Stimulated activated CD4-positive, alpha-beta T cell treated with anti-CD3 and anti-CD28 coated beads, Interleukin-4, amount 100 ng/mL, for 48 hours (primary cell): Measurements from ENCODE around the gene FAM118A.
"Not testable (repeated sequence)": the region's sequence is repeated elsewhere in the genome, so short reads cannot be mapped to it uniquely, and the experiment has no call there.

ENCODE experiments used
- DNase-seq, 2 donors: peaks; one replicate each; pipeline ENCODE4 v3.0.0-alpha.2; 2020; ENCODE audit warnings: low read depth in 2 of 2

FAM118A gene

DNA sequence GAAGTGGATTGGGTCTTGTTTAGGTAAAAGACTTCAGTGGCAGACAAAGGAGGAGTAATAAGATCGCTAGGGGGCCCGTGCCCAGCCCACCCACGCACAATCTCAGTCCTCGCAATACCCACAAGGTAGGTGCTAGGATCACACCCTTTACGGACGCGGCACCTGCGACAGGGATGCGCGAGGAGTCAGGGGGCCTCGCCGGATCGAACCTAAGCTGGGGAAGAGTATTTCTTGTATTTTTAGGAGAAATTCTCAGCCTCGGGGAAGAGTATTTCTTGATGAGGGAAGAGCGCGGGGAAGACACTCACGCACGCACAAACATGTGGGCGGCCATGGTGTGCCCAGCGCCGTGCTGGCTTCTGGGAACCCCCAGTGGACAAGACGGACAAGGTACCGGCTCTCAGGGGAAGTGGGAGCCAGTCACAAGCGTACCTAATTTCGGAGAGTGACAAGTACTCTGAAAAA, 745 bp upstream of the FAM118A start:
- DNase-seq: no peak

GRCh38 chr22:45310331-45310976, 720 bp downstream of the FAM118A start:
- no peak for DNase-seq

DNA sequence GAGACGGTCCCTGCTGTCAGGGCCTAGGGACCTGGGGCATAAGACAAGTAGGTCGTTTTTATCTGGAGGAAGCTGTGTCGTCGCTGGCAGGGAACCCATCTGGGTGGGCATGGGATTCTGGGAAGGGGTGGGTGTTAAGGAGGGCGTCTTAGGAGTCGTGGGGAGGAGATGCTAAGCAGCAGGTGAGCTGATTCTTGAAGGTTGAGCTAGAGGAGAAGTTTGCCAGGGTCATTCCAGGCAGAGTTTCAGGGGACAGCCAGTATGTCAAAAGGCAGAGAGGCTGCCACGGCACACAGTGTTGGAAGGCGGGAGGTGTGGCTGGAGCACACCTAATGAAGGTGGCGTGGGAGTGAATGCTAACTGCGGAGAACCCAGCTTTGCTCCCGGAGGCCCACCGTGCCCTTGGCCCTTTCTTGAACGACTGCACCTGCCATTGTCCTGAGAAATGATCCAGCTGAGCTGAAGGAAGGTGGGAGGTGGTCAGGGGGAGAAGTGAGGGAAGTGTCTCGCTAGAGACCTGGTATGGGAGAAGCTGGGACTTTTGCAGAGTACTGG, 1.3 kb downstream of the FAM118A start:
- no peak for DNase-seq

- no peak for DNase-seq
These were observed 2.7 kb downstream of the FAM118A start for GRCh38 chr22:45312415-45312814.

- DNase-seq: no peak
These were observed 3.1 kb downstream of the FAM118A start for GRCh38 chr22:45312856-45313255.

- DNase-seq: no peak
These were observed 4.5 kb downstream of the FAM118A start for GRCh38 chr22:45314054-45314721.

DNA sequence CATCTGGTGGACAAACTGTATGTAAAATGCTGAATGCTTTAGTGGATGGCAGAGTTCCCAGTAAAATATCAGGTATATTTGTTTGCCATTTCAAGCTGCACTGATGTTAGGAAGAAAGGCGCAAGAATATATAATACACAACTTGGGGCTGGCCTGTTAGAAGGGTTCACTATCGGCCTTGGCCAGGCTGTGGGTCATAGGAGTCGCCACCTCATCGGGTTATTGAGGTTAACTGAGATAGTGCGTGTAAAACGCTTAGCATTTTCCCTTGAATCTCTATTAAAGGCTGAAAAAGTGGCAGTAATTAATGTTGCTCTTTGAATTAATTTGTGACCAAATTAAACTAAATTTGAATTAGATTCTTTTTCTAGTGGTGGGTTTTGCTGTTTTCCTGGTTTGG, 5.1 kb downstream of the FAM118A start:
- no peak for DNase-seq

- DNase-seq: no peak
These were observed 7.2 kb downstream of the FAM118A start for GRCh38 chr22:45316796-45317526.

DNA sequence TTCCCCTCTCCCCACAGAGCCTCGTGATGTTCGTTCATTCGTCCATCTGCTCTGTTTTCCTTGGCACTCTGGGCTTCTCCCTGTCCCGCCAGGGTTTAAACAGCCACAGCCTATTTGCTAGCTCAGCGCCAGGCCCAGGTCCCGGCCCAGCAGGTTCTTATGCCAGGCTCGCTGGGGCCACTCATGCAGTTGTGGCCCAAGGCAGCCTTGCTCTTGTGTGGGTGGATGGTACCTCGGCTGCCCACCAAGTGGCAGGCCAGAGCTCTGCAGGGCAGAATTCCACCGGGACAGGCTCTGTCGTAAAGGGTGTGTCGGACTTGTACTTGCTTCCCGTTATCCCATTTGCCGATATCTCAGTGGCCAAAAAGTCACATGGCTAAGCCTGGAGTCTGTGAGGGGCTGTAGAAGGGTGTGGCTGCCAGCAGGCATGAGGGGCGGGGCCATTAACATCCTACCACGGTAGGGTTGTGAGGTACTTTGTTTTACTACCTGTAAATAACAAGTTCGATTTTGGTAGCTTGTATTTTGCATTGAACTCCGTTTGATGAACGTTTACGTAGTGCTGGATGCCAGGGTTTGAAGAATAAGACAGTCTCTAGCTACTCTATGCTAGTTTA, 7.9 kb downstream of the FAM118A start:
- DNase-seq: no peak

DNA sequence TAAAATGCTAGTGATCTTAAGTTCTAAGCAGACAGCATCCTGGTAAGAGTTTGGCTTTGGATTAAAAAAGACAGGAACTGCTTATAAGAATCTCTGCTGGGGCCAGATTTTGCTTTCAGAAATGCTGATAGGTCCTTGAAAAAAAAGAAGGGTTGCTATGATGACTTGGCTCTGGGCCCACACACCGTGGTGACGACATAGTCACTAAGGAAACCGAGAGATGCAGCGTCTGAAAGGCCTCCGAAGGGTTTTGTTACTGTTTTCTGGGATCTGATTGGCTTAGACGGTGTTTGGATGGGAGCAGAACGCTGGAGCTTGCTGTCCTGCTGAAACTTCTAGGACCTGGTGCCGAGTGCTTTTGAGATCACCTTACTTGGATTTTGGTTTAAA, 8.4 kb downstream of the FAM118A start:
- peak; percentile 74 to 78 for DNase-seq

DNA sequence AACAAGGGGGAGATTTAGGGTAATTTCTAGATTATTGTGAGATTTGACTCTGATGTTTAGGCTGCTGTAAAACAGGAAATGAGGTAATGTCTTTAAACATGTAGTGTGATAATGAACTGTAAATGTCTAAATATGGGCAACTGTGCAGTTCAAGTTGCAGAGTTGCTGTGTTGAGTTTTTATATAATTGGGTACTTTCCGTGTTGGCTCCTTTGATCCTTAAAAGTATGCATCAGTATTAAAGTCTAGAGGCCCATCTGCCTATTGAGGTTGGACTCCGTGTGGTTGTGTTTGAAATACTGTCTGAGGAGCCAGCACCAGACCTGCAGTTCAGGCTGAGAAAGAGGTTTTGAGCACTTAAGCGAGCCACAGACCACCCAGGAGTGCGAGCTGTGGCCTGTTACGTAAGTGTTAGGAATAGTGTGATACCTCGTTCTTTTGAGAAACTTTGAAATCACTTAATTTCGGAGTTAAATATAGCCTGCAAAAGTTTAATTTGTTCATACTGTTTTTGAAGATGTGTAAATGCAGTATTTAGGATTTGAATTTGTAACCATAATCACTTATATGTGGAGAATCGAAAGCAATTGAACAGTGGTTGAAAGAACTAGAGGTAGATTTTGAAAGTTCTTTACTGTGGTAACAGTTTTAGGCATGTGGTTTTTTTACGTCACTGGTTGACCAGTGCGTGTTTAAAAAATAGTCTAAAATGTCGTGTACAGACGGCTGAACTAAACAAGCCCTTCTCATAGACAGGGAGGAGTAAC, 9.0 kb downstream of the FAM118A start:
- DNase-seq: no peak

DNA sequence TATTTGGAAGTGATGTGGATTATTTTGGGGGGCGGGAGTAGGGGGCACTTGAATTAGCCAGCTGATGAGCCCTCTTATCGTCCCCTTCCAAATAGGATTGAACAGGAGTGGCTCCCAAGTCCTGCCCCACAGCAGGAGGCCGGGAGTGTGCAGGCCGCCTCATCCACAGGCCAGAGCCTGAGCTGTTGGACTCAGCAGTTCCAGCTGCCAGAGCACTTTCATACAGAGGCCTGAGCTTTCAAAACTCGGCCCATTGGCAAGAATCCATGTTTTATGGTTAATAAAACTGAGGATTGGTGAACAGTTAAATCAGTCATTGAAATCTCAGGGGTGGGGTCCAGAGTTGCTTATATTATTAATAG, 9.6 kb downstream of the FAM118A start:
- DNase-seq: no peak

DNA sequence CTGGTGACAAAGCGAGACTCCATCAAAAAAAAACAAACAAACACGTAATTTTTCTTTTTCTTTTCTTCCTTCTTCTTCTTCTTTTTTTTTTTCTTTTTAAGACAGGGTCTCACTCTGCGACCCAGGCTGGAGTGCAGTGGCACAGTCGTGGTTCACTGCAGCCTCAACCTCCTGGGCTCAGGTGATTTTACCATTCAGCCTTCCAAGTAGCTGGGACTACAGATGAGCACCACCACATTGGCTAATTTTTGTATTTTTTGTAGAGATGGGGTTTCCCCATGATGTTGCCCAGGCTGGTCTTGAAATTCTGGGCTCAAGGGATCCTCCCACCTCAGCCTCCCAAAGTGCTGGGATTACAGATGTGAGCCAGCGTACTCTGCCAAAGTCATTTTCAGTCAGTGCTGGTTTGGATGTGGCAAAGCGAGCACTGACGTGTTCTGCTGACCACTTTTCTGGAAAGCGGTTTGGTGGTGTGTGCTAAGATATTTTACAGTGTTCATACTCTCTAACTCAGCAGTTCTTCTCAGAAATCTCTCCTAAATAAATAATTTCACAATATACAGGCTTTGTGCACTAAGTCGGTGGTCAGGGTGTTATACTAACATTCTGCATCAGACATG, 10.7 kb downstream of the FAM118A start:
- DNase-seq: no peak

GRCh38 chr22:45321827-45322226, 12.1 kb downstream of the FAM118A start:
- DNase-seq: no peak

DNA sequence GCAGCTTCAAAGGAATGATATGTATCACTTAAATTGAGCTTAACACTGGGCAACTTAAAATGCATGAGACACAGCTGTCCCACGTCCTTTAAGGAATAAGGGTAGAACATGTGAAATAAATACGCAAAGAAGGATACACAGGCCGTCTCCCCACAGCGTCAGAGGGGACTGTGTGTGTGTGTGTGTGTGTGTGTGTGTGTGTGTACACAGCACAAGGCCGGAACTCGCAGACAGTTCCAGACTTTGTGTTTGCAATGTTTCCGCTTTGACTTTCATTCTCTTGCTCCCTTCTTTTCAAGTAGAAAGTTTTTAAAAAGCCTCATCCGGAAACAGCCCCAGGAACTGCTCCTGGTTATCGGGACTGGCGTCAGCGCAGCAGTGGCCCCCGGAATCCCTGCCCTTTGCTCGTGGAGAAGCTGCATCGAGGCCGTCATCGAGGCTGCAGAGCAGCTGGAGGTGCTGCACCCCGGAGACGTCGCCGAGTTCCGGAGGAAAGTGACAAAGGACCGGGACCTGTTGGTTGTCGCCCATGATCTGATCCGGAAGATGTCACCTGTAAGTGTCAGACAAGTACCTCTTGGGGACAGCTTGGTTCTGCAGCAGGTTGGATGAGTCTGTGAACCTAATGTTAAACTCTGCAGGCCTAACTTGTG, 13.3 kb downstream of the FAM118A start:
- DNase-seq: no peak

- DNase-seq: no peak
These were observed 14.0 kb downstream of the FAM118A start for GRCh38 chr22:45323695-45324094.

DNA sequence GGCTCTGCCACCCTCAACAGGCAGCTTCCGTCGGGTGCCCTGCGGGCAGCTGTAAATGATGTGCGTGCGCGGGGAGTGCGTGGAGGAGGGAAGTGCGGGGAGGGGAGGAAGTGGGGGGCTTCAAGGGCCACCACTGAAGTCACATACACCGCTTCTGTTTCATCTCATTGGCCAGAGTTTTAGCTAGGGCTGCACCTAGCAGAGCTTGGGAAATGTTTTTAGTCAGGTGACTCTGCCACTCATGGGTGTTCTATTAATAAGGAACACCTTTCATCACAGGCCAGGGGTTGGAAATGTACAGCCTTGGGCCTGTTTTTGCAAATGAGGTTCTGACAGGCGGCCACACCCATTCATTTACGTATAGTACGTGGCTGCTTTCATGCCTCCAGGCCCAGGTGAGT, 14.6 kb downstream of the FAM118A start:
- no peak for DNase-seq

- not testable (repeated sequence) for DNase-seq
These were observed 18.5 kb downstream of the FAM118A start for GRCh38 chr22:45328261-45328660.

DNA sequence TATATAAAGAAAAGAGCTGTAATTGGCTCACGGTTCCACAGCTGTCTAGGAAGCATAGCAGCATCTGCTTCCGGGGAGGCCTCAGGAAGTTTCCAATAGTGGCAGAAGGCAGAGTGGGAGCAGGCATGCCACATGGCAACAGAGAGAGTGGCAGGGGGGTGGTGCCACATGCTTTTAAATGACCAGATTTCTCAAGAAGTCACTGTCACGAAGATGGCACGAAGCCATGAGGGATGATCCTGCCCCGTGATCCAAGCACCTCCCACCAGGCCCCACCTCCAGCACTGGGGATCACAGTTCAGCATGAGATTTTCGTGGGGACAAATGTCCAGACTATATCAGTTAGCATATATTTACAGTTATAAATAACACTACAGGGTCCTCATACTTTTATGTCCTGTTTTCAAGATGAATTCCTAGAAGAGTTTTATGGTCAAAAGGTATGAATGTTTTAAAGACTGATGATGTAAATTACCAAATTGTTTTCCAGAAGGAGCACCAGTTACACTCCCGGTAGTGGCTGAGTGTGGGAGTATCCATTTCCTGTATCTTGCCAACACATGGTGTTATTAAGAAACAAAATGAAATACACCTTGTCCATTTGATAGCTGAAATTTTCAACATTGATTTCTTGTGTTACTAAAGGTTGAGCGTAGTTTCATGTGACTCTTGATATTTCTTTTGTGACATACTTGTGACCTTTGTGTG, 19.2 kb downstream of the FAM118A start:
- no peak for DNase-seq

DNA sequence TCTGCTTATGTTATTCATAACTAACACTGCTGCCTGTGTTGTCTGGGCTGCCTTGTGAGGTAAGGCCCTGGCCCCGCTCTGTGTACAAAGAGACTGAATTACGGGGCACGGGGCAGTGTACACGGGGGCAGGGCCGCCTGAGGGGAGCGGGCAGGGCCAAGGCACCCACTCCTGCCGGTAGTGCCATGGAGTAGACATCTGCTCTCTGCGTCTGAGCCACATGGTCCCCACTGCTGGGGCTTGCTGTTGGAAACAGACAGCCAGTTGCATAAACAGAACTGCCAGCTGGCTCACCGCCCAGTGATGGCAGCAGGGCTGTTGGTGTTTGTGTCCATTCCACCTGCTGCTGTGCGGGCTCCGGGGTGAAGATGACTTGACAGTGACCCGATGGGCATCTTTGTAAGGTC, 19.8 kb downstream of the FAM118A start:
- DNase-seq: no peak
